Osteocyte (in vitro differentiated cells): ENCODE data around the gene ELF5. TPM values are rescaled to one million over a fixed set of nuclear protein-coding genes. Genes with fewer than 3 reads are reported as not detected.

ENCODE experiments used
- DNase-seq: peaks from one replicate; pipeline ENCODE4 v3.0.0; 2021; ENCODE audit warnings: mixed read lengths; ENCODE audit not compliant: unreplicated experiment; ENCODE audit errors: extremely low spot score
- H3K27ac Mint-ChIP-seq: one replicate; pipeline ENCODE4 v1.8.0; 2021; ENCODE audit warnings: mild to moderate bottlenecking, mixed read lengths; ENCODE audit not compliant: unreplicated experiment
- H3K27me3 Mint-ChIP-seq: one replicate; pipeline ENCODE4 v1.8.0; 2021; ENCODE audit warnings: mixed read lengths; ENCODE audit not compliant: unreplicated experiment
- H3K36me3 Mint-ChIP-seq: one replicate; pipeline ENCODE4 v1.8.0; 2021; ENCODE audit warnings: mixed read lengths; ENCODE audit not compliant: unreplicated experiment
- H3K4me1 Mint-ChIP-seq: one replicate; pipeline ENCODE4 v1.8.0; 2021; ENCODE audit warnings: mixed read lengths; ENCODE audit not compliant: unreplicated experiment
- H3K4me3 Mint-ChIP-seq: one replicate; pipeline ENCODE4 v1.8.0; 2021; ENCODE audit warnings: mild to moderate bottlenecking, moderate library complexity, mixed read lengths; ENCODE audit not compliant: unreplicated experiment
- H3K9me3 Mint-ChIP-seq: one replicate; pipeline ENCODE4 v1.8.0; 2021; ENCODE audit warnings: mixed read lengths; ENCODE audit not compliant: unreplicated experiment
- total RNA-seq: library from RNA; stranded (reverse); gene quantifications from 2 replicates; pipeline ENCODE4 v1.2.1, GENCODE V29; 2021
- TF ChIP-seq, protein P1 (sequence below): fragments of 200-600 bp; sonication (generic); IDR thresholded peaks from 2 replicates; pipeline ENCODE4 v1.5.0; 2021; ENCODE audit warnings: antibody characterized with exemption, mild to moderate bottlenecking, moderate library complexity

ELF5 gene
- total RNA-seq, 1 donor from 2014 or later, result not detected

- H3K9me3 Mint-ChIP-seq, result peaks cover 10% of the 10 kb centered on the region
- H3K36me3 Mint-ChIP-seq, result no peaks in the 10 kb centered on the region
- DNase-seq, result no peak
- H3K4me3 Mint-ChIP-seq, result no peak overlapping the region
- no peaks in the 10 kb centered on the region for H3K4me1 Mint-ChIP-seq
- TF ChIP-seq, protein P1, sequence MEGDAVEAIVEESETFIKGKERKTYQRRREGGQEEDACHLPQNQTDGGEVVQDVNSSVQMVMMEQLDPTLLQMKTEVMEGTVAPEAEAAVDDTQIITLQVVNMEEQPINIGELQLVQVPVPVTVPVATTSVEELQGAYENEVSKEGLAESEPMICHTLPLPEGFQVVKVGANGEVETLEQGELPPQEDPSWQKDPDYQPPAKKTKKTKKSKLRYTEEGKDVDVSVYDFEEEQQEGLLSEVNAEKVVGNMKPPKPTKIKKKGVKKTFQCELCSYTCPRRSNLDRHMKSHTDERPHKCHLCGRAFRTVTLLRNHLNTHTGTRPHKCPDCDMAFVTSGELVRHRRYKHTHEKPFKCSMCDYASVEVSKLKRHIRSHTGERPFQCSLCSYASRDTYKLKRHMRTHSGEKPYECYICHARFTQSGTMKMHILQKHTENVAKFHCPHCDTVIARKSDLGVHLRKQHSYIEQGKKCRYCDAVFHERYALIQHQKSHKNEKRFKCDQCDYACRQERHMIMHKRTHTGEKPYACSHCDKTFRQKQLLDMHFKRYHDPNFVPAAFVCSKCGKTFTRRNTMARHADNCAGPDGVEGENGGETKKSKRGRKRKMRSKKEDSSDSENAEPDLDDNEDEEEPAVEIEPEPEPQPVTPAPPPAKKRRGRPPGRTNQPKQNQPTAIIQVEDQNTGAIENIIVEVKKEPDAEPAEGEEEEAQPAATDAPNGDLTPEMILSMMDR, result no peak
- no peak overlapping the region for H3K27ac Mint-ChIP-seq
- H3K27me3 Mint-ChIP-seq, result peaks cover 36% of the 10 kb centered on the region
These were observed 17.1 kb upstream of the ELF5 start for GRCh38 chr11:34530545-34531234.

DNA sequence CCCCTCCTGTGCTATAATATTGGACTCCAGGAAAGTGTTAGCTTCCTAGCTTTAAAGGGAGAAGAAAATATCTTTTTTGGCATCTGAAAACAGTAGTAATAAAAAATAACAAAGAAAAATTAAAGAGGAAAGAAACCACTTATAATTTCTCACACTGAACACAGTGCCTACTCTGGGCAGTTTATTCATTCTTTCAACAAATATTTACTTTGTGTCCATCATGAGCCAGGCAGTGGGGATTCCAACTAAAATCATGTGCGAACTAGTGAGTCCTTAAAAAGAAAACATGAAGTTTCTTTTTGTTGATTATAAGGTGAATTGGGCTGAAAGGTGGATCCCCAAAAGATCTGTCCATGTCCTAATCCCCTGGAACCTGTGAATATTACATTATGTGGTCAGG, 16.0 kb upstream of the ELF5 start:
- Mint-ChIP-seq H3K9me3 (peaks cover 9% of the 10 kb centered on the region), H3K36me3 (no peaks in the 10 kb centered on the region), H3K27me3 (peaks cover 36% of the 10 kb centered on the region), H3K27ac (no peak overlapping the region), H3K4me1 (no peaks in the 10 kb centered on the region), H3K4me3 (no peak overlapping the region)
- TF ChIP-seq, protein P1, result no peak
- DNase-seq, result no peak

- DNase-seq, result no peak
- H3K9me3 Mint-ChIP-seq, result peaks cover 6% of the 10 kb centered on the region
- no peak overlapping the region for H3K4me3 Mint-ChIP-seq
- no peaks in the 10 kb centered on the region for H3K4me1 Mint-ChIP-seq
- H3K27ac Mint-ChIP-seq, result no peak overlapping the region
- H3K27me3 Mint-ChIP-seq, result peaks cover 32% of the 10 kb centered on the region
- TF ChIP-seq, protein P1, result no peak
- H3K36me3 Mint-ChIP-seq, result no peaks in the 10 kb centered on the region
These were observed 14.5 kb upstream of the ELF5 start for GRCh38 chr11:34528072-34528471.

DNA sequence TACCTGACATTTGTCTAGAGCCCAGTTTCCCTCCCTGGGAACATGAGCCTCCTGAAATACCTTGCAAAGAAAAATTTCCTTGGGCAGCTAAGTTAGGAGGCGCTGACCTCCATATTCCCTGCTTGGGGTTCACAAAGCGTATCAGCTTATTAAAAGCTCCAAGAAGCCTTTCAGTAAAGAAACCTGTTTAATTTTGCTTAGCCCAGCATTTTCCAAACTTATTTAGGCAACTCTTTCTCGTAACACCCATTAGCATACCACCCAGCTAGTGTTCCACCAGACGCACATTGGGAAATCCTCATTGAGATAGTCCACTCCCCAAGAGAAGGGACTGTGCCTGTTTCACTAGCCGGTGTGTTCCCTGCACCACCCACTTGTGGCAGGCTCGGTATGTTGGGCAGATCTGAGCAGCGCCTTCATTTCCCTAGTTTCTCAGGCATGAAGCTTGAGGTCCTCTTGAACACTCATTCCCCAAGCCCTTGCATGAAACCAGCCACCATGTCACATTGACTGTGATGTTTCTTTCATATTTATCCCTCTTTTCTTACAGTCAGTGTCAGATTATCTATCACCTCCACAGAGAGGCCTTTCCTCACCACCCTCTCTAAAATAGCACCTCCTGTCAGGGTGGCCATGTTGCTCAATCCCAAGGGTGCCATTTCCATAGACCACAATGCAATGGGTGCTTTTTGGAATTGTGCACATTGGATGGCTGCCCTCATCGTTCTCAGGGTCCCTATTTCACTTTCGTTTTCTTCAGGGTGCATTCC, 12.5 kb upstream of the ELF5 start:
- Mint-ChIP-seq H3K27ac (no peak overlapping the region), H3K4me3 (no peak overlapping the region)

DNA sequence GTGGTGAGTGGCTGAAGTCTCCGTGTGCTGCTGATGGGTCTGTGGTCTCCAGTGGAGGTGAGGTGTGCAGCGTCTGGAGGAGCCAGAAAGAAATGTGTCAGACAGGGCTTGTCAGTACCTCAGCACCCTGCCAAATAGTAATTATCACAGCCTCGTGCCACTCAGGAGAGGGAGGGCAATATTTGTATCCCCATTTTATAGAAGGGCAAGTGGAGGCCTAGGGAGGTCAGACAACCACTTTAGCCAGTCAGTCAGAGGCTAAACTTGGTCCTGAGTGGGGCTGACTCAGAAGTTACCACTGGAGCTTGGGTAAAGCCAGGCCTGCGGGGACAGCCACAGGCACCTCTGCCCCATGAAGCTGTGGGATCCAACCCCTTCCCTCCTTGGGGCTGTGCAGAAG, 11.5 kb upstream of the ELF5 start:
- no peaks in the 10 kb centered on the region for H3K36me3 Mint-ChIP-seq
- TF ChIP-seq, protein P1, result no peak
- no peak overlapping the region for H3K27ac Mint-ChIP-seq
- H3K27me3 Mint-ChIP-seq, result peaks cover 30% of the 10 kb centered on the region
- no peaks in the 10 kb centered on the region for H3K4me1 Mint-ChIP-seq
- H3K9me3 Mint-ChIP-seq, result no peaks in the 10 kb centered on the region
- H3K4me3 Mint-ChIP-seq, result no peak overlapping the region
- no peak for DNase-seq

More for the DNA sequence above, 12.5 kb upstream of the ELF5 start:
- Mint-ChIP-seq H3K4me1 (no peaks in the 10 kb centered on the region), H3K36me3 (no peaks in the 10 kb centered on the region), H3K27me3 (peaks cover 31% of the 10 kb centered on the region), H3K9me3 (peaks cover under 1% of the 10 kb centered on the region)
- TF ChIP-seq, protein P1, result no peak
- no peak for DNase-seq
